Stomach (tissue), 4 donors: ENCODE results near the gene ZNF423.

Source experiments
- EP300 ChIP-seq: sonication (generic); formaldehyde crosslinking; IDR thresholded peaks from one replicate; pipeline ENCODE4 v1.6.1; 2017; ENCODE audit warnings: antibody characterized with exemption
- POLR2A ChIP-seq, 4 donors: fragments of 450-650 bp; IDR thresholded peaks; one replicate each; pipeline ENCODE4 v1.6.1; 2016; ENCODE audit warnings: antibody characterized with exemption in 4 of 4, control low read depth in 2 of 4, mild to moderate bottlenecking in 1 of 4, moderate library complexity in 1 of 4
- POLR2AphosphoS5 ChIP-seq, 3 donors: sonication (generic); formaldehyde crosslinking; IDR thresholded peaks; one replicate each; pipeline ENCODE4 v1.6.1; 2016; ENCODE audit warnings: antibody characterized with exemption in 3 of 3
- TF ChIP-seq, protein P1 (sequence below), 7 experiments: fragments of 450-650 bp in 4 of 7; fragments of 200-600 bp in 3 of 7; sonication (generic) in 3 of 7; IDR thresholded peaks; one replicate each; pipeline ENCODE4 v1.5.1; 2016 to 2019; ENCODE audit warnings: antibody characterized with exemption in 7 of 7, control low read depth in 2 of 7, mild to moderate bottlenecking in 1 of 7

DNA sequence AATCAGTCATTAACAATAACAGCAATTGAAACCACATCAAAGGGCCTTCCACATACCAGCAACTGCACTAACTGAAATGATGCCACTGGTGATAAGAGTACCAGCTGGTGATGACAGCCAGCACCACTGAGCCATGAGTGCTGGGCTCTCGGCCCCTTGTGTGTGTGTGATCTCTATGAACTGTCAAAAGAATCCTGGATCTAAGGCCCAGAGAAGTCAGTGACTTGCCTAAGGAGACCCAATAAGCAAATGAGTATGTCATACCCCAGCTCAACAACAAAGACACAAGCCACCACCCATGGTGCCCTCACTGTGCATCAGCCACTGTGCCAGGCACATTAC lies 220.9 kb downstream of the ZNF423 start:
- no peak for TF ChIP-seq POLR2AphosphoS5 (IDR thresholded peaks at IDR 0.05)
- TF ChIP-seq, protein P1, sequence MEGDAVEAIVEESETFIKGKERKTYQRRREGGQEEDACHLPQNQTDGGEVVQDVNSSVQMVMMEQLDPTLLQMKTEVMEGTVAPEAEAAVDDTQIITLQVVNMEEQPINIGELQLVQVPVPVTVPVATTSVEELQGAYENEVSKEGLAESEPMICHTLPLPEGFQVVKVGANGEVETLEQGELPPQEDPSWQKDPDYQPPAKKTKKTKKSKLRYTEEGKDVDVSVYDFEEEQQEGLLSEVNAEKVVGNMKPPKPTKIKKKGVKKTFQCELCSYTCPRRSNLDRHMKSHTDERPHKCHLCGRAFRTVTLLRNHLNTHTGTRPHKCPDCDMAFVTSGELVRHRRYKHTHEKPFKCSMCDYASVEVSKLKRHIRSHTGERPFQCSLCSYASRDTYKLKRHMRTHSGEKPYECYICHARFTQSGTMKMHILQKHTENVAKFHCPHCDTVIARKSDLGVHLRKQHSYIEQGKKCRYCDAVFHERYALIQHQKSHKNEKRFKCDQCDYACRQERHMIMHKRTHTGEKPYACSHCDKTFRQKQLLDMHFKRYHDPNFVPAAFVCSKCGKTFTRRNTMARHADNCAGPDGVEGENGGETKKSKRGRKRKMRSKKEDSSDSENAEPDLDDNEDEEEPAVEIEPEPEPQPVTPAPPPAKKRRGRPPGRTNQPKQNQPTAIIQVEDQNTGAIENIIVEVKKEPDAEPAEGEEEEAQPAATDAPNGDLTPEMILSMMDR (IDR thresholded peaks at IDR 0.05) = no peak
- no peak for TF ChIP-seq EP300
- TF ChIP-seq POLR2A (IDR thresholded peaks at IDR 0.05) = no peak
